Activated CD8-positive, alpha-beta memory T cell treated with anti-CD3 and anti-CD28 coated beads, Interleukin-2, amount 50 U/mL, for 24 hours (primary cell): Measurements from ENCODE around the gene SYT6.

Source experiments
- DNase-seq: peaks from one replicate; pipeline ENCODE4 v3.0.0-alpha.2; 2020; ENCODE audit errors: extremely low read depth

The SYT6 gene, protein sequence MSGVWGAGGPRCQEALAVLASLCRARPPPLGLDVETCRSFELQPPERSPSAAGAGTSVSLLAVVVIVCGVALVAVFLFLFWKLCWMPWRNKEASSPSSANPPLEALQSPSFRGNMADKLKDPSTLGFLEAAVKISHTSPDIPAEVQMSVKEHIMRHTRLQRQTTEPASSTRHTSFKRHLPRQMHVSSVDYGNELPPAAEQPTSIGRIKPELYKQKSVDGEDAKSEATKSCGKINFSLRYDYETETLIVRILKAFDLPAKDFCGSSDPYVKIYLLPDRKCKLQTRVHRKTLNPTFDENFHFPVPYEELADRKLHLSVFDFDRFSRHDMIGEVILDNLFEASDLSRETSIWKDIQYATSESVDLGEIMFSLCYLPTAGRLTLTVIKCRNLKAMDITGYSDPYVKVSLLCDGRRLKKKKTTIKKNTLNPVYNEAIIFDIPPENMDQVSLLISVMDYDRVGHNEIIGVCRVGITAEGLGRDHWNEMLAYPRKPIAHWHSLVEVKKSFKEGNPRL

DNA sequence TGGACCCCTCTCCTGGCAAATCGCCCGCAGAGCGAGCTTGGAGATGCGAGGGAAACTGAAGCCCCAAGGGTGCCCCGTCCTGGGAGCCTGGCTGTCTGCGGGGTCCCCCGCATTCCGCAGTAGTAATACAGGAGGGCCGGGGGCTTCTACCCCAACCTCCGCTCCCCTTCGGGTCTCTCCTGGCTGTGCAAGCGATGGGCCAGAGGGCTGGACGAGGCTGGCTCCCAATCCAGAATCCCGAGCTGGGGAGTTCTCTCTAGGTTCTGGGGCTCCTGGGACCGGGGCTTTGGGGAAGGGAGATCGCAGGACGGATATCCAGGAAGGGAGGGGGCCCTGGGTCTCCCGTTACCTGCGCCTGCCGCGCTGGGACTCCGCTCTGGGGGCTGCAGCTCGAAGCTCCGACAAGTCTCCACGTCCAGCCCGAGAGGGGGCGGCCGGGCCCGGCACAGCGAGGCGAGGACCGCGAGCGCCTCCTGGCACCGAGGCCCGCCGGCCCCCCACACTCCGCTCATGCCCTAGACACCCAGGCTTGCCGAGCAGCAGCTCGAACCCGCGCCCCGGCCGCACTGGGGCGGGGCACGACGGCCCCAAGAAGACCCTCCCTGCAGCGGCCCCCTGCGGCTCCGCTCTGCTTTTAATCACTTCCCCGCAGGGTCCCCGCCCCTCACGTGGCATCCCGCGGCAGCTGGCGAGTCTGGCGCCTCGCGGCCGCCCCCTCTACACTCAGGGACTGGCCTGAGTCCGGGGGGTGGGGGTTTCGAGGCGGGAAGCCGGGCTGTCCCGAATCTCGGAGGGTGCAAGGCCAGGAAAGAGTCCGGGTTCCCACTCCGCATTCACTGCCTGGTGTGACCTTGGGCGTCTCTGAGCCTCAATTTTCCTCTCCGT, at the start of gene SYT6:
Gene SYT6 (minus strand): TSS at position 609 of the 885 bp plus-strand sequence. CDS start 97 bp downstream, at position 512.
- DNase-seq, result no peak

DNA sequence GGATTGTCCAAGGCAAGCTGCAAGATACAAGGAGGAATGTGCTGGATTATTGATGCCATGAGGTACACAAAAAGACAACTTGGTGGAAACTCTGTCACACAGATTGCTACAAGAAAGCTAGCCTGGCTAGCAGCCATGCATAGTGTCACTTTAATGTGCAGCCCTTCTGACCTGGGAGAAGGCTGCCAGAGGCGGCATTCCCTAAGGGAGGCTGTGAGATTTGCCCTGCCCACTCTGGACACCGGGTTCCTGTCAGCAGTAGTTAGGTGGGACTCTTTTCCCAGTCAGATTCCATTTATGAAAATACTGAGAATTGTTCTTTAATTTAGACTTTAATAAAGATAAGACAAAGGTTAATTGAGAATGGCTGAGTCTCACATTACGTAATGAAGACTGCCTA, 47.8 kb upstream of the SYT6 start:
- DNase-seq, result no peak

DNA sequence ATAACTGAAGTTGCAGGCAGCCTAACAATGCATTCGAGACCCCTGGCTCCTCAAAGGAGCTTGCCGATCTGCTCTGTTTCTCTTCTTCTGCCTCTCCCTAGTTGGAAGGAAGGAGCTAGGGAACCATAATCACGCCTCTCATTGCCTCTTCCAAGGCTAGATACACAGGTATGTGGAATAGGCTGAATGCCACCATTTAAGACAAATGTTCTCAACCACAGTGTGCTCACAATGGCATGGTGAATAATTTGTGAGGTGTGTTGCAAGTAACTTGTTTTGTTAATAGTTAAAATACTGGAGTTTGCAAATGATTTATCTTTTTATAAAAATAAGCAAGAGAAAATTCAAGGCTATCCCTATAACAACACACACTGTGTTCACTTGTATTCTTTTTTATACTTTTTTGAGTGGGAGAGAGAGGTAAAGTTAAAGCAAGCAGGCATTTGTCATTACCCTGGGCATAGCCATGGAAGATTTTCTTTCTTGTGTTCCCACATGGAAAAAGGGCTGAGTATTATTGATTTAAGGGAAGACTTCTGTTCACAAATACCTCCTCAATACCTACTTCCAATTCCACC, 45.4 kb upstream of the SYT6 start:
- DNase-seq, result no peak

DNA sequence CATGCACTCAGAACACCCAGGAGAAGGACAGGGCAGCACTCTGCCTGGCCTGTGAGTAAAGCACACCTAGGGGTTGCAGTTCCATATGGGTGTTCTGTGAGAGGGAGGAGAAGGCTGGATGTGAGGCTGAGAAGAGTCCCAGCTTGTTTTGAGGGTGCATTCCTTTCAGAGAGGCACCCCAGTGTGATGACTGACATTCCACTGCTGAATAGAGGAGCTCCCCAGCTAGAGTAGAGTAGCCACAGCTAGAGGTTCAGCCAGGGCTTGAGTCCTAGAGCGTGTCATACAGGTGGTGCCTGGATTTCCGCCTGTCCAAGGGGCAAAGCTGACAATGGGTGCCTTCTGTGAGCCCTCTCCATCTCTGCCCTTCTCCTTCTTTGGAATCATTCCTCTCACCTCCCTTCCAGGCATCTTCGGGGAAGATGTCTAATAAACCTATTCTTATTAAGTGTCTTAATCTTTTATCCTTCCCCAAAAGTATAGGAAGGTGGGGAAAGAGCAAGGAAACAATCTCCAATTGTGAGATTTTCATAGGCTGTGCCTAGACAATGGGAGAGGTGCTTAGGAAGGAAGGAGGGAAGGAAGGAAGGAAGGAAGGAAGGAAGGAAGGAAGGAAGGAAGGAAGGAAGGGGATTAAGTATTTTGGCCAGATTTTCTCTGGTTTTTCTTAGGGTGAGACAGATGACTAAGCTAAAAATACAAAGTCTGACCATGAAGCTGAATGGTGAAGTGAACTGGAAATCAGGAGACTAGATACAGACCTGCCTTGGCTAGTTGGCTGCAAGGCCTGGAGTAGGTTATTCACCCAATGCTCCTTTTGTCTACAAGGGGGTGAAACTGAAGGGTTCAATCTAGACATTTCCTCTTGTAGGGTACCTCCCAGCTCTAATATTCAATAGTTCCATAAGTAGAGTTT, 43.6 kb upstream of the SYT6 start:
- no peak for DNase-seq

DNA sequence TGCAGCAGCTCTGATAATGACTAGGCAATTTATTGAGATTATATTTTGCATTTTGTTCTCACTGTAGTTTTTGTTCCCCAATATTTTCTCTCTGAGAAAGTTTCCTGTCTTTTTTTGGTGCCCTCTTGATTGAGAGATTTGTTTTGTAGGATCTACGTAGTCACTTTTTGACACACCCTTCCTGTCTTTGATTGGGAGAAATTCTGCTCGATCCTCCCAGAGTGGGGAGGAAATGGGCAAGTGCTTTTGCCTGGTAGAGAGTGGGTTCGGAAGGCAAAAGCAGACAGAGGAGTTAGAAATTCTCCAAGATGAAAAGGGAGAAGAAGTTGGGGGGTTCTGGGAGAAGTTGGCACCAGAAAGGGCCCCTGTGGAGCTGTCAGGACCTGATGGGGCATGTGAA, 42.1 kb upstream of the SYT6 start:
- no peak for DNase-seq

DNA sequence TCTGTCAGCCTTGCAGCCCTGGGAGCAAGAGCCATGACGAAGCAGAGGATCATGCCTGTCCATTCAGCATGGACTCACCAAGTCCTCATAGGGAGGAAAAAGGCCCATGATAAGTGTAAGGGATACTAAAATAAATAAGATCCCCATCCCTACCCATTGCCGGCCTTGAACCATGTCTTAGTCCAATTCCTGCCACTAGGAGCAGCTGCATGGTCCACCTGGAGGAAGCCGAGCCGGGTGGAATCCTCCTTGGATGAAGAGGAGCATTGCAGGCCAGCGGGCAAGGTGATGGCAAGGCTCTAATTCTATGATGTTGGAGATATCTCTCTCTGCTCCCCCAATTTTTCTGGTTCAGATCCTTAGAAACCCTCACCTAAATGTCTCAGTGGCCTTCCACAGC, 38.7 kb upstream of the SYT6 start:
- no peak for DNase-seq

DNA sequence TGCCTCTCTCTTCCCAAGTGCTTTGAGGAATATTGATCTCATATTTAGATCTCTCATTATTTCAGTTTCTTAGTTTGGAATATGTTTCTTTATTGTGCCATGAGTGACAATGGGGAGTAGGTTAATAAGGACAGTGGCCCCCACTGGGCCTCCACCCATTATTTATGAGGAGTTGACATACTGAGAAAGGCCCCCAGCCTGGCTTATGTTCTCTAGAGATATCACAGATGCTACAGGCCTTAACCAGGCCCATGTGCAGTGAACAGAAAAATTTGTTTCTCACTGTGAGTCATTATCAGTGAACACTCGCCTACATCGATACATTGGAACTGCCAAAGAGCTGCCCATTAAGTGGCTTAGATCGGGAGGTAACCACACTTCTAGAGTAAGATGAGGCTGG, 35.7 kb upstream of the SYT6 start:
- no peak for DNase-seq

DNA sequence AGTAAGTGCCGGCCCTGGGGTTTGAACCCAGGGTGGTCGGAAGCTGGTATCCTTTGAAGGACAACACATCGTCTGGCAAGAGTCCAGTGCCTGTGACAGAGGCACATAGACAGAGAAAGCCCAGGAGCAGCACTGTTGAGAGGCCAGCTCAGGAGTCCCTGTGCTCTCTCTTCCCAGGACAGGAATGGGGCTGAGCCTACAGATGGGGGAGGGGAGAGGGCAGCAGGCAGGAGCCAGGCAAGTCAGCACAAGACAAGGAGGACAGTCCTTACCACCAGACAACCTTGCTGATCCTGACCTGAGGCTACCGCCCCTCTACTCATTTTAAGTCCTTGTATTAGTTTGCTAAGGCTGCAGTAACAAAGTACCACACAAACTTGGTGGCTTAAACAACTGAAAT, 27.7 kb upstream of the SYT6 start:
- no peak for DNase-seq

DNA sequence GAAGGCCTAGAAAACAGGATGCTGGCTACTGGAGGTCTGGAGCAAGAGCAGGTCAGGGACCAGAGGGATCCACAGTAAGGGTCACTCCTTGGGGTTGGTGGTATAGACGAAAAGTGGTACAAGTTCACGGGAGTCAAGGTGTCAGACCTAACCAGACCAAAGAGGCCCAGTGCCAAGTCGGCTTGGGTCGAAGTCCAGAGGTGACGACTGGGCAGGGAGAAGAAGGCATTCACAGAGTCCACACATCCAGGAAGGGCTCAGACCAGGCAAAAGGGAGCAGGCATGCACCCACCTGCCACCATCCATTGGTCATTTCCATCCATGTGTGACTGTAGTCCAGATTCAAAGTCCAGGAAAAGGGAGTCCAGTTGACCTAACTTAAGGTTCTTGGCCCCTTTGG, 27.1 kb upstream of the SYT6 start:
- DNase-seq, result no peak

DNA sequence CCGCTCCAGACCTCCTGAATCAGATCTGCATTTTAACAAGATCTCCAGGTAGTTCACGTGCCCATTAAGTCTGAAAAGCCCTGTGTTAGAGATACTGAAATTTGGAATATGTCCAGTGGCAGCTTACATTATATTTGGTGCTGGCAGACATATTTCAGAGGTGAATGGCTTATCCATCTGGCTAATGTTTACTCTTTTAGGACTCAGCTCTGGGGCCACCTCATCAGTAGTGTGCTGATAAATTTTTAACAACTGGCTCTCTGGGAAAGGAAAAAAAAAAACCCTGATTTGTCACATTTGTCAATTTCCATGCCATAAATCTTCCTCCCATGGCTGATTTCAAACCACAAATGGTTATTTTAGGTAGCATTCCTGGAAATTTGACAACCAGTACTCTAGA, 25.3 kb upstream of the SYT6 start:
- no peak for DNase-seq

DNA sequence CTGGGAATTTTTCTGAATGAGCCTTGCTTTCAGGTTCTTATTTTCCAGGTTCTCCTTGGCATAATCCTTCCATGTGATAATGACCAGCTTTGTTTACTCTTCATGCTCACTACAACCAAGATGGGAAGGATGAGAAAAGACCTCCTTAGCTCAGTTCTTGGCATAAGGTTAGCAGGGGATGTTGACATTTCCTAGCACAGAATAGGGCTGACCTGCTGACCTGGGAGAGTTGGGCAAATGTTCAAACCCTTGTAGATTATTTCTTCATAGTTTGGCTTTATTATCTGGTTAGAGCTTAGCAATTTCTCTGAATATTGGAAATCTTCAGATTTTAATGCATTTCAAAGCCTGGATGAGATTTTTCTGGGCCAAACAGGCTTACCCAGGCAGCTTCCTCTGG, 23.6 kb upstream of the SYT6 start:
- no peak for DNase-seq

DNA sequence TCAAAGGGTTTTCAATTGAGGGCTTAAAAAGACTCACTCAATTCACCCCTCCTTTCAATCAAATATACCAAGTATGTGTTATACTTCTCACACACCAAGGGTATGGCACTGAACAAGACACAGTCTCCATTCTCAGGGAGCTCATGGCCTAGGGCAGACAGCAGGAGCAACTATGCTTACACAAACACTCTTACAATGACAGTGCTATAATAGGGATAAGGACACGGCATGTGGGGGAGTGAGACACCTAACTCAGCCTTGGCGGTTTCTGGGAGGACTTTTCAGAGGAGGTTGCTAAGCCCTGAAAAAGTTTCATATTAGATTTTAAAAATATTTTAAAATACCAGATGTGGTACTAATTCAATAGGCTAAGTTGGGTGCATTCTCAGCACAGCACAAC, 22.7 kb upstream of the SYT6 start:
- no peak for DNase-seq

DNA sequence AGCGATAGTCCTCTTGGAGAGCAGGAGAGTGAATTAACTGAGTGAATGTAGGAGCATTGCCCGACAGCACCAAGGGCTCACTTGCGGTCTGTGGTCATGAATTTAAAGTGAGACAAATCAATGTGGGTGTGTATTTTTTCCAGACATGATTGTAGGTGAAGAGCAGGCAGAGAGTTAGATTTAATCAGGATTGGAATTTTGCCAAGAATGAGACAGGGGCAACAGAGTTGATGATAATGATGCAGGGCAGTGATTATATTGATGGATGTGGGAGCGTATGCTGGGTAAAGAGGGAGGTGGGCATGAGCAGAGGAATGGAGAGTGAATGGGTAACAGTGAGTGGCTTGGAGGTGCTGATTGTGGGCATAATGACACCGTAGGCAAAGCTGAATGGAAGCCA, 20.0 kb upstream of the SYT6 start:
- no peak for DNase-seq

DNA sequence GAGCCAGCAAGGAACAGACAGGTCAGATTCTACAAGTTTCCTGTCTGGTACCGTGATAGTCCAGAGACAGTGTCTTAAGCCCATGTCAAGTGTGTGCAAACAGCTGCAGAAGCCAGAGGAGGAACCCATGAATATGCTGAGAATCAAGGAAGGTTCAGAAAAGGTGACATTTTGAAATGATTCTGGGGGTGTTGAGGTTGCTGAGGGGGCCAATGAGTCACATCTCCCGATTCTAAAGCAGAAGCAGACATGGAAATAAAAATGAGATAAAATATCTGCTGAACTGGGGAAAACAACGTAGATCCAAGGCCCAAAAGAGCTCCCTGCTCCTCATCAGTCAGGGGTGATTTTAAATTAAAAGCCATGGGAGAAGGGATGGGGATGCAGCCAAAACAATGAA, 15.8 kb upstream of the SYT6 start:
- no peak for DNase-seq

DNA sequence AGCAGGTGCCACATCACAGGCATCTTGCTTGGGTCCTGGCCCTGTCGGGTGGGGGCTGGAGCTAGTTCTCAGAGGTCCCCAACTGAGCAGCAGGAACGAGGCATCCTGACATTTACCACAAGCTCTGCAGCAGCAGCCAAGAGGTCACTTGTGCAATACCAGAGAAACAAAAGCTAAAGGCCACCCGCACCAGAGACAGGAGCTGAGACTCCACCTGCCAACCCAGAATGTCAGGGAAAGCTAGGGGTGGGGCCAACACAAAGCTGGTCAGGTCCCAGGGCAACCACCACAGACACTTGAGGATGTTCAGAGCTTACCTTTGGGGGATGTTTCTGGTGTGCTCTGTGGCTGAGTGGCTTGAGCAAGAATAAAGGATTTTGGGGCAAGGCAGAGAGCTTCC, 13.6 kb upstream of the SYT6 start:
- no peak for DNase-seq

DNA sequence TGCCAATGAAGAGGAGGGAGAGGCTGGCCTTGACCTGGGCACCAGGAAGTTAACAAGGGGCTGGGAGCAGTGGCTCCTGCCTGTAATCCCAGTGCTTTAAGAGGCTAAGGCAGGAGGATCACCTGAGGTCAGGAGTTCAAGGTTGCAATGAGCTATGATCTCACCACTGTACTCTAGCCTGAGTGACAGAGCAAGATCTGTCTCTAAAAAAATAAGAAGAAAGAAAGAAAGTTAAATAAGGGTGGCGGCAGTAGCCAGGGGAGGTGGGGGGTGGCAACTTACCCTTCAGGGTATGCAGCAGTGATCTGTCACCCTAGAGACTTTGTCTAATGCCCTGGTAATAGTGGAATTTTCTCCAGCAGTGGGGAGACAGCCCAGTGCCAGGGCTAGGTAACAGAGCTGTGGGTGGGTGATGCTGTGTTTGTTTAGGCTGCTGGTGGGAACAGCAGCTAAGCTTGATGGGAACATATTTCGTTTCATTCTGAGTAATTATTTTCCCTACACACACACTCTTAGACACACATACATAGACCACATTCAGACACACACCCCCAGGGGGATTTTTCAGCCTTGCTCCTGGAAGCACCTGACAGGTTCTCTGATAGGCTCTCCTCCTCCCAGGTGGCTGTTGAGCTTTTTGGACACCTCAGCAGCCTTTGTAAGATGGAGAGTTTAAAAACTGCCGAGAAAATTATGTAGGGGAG, 11.3 kb upstream of the SYT6 start:
- no peak for DNase-seq

DNA sequence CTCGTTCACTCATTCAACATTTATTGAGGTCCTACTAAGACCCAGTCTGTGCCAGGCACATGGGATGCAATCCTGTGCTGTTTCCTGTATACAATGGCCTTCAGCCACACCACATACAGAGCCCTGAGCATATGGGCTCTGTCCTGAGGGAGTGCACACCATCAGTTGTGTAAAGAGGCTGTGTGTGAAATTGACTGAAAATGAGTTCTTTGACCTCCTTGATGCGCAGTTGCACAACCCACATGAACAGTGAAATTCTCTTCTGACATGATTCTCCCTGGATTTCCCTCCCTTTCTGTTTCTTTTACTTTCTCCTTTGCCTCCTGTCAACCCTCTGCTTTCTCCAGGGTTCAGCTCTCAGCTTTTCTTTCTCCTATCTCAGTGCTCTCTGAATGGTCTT, 6.3 kb upstream of the SYT6 start:
- no peak for DNase-seq

DNA sequence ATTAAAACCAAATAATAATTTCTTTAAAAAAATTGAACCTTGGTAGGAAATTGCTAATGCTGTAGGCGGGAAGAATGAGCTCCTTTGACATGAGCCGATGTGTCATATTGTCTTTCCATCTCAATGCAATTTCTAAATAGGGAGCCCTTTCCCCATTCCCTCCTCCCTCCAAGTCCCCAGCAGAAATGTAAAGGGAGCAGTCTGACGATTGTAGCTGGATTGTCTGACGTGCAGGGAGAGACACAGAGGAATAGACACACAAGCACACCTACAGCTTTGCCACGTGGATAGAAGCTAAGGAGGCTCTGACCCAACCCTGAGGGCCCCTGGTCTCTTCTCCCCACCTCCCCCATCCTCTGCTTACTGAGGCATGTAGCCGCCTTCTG, 3.6 kb upstream of the SYT6 start:
- DNase-seq, result no peak

DNA sequence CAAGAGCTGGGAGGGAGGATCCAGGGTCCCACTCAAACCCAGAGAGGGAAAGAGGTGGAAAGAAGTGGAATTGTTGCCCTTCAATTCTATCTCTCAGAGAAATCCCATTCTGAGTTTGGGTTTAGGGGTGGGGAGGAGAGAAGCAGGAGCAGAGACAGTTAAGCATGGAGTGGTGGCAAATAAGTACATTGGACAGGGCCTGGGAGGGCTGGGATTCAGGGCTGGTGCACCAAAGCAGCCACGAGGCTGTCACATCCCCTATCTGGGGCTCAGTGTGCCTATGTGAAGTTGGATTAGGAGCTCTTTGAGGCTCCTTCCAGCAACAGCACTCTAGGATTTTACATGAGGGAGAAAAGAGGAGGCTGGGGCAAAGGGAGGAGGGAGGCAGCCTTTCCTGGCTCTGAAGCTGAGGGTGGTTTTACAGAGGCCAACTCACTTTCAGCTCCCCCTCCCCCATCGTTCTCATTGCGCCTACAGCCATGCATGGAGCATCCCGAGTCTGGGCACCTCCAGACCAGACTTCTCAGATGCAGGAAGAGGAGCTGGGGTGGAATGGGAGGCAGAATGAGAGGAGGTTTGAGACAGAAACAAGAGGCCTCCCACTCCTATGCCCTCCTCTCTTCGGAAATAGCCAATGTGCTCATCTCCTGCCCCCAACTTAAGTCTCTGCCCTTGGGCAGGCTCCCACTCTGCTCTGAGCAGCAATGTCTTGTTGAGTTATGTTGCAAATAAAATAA, 3.0 kb upstream of the SYT6 start:
- no peak for DNase-seq

DNA sequence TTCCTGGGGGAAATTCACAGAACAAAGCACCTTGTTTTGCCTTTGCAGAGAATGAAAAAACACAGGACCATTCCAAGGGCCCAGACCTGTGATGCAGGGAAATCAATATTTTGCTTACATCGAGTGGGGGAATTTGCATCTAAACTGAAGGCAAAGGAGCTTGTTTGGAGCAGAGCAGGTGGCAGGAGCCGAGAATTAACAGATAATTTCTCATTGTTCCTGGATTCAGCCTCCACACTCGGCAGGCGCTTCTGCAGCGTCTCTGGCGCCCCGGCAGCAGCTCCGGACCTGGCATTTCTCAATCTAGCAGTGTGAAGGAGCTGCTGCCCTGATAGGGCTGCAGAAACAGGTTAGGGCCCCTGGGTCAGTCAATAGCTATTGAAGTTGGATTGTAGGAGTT, 2.0 kb upstream of the SYT6 start:
- no peak for DNase-seq
